HG03175 (cell line): ENCODE data around the gene TRA2B.
A peak's percentile ranks its signal among the peaks of the same experiment; 100 is the strongest.

ENCODE experiments used
- ATAC-seq: cut with Tn5 transposase; IDR thresholded peaks from one replicate; pipeline ENCODE4 v1.9.1; 2021; ENCODE audit warnings: mild to moderate bottlenecking, moderate library complexity; ENCODE audit not compliant: unreplicated experiment

TRA2B gene

DNA sequence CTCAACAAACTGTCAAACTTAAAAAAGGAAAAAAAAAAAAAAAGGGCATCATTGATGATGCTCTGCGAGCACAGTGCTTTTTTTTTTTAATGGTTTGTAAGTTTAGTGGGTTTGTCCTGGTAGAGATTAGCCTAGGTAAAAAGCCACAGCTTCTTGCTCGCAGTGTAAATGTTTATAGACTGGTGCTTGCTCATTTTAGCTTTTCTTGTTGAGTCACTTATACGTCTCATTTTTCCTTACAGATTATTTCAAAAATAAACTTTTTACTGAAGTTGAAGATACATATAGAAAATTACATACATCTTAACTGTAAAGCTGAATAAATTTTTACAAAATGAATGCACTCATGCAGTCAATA, 16.5 kb upstream of the TRA2B start:
- no peak for ATAC-seq

DNA sequence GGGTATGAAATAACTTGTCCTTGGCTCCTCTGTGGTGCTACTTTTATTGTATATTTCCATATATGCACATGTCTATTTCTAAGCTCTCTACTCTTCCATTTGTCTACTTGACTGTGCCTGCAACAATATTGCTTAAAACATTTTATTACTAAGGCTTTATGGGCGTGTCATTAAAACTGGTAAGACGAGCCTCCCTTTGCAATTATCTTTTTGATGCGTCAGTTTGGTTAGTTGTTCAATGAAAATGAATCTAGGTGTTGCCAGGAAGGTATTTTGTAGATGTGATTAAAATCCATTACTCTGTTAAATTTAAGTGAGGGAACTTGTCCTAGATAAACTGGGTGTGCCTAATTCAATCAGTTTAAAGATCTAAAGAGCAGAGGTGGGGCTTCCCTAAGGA, 12.9 kb upstream of the TRA2B start:
- no peak for ATAC-seq

DNA sequence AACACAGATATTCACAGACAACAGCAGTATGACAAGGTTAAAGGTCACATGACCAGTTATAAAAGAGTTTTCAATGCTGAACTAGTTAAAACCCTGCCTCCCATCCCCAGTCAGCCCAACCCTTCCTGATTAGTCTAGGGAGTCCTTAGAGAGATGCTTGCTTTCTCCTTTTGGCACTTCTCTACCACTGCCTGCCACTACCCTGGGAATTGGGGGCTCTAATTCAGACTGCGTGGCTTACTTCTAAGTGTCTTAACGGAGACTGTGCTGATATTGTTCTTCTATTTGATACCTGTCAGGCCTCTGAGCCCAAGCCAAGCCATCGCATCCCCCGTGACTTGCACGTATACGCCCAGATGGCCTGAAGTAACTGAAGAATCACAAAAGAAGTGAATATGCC, 11.7 kb upstream of the TRA2B start:
- no peak for ATAC-seq

DNA sequence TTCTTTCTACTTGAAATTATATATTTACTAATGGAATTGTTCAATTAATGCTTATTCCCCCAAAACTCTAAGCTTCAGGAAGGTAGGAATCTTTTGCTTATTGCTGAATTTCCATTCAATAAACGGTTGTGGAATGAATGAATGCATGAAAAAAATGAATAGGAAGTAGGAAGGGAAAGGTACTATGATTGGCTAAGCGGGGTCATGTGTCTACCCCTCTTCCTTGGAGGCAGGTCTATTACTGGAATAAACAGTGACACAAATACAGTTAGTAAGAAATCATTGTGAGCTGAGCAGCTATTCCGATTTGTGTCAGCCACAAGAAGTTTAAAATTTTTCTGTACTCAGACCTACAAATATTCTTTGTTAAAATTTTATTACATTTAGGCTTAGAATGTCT, 10.5 kb upstream of the TRA2B start:
- ATAC-seq: no peak

DNA sequence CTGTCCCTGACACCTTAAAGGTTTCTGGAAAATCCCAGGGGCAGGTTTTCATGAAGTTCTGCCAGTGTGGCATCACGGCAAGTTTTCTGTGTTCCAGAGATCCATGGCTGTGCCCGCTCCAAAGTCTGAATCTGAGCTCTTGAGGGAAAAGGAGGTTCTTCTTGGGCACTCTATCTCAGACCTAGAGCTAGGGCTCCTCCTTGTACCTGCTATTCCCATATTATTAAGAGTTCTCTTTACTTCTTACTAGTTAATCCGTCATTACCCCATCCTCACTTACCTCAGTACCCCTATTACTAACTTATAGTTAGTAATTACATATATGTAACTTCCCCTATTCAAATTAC, 5.9 kb upstream of the TRA2B start:
- peak; percentile 27 for ATAC-seq

DNA sequence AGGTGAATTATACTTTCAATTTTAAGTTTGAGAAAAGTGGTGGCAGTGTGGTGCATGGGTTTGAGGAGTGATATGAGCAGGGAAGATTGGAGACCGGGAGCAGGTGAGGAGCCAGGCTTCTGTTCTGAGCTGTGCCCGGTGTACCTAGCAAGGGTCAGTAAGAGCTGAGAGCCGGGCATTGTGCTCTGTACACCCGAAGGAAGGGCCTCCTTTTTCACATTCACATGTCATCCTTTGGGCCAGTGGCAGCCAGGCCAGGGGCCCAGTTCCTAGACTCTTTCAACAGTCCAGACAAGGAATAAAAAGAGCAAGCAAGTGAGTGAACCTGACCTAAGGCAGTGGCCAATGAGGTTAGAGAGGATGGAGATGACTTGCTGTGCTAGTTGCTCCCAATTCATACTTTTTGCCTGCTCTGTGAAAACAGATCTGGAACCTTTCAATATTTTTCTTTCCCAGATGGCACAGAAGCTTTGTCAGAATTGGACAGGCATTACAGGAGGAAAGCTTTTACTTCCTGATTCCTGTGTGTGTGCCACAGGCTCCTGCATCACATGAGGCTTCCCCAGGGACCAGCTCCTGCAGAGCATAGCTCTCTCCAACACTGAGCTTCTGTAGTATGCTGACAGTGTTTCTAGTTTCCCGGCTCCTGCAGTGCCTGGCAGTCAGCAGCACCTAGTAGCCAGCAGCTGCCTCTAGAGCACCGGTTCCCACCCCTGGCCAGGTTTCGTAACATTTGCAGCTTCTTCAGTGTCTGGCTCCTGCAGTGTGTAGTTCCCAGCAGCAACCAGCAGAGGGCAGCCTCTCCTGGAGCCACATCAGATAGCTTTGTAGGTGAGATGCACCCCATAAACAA, 5.3 kb upstream of the TRA2B start:
- ATAC-seq: peak; percentile 94

DNA sequence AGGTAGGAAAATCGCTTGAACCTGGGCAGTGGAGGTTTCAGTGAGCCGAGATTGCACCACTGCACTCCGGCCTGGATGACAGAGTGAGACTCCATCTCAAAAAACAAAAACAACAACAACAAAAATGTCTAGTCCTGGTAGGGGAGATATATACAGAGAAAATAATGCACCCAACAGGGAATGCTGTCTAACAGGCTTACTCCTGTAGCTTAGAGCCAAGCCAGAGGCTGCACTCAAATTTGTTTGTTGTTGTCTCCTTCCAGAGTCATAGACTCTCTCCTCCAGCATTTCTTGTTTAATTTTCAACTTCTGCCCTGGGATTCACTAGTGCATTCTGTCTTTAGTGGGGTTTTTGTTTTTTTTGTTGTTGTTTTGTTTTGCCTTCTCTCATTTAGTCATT, 4.6 kb upstream of the TRA2B start:
- no peak for ATAC-seq

DNA sequence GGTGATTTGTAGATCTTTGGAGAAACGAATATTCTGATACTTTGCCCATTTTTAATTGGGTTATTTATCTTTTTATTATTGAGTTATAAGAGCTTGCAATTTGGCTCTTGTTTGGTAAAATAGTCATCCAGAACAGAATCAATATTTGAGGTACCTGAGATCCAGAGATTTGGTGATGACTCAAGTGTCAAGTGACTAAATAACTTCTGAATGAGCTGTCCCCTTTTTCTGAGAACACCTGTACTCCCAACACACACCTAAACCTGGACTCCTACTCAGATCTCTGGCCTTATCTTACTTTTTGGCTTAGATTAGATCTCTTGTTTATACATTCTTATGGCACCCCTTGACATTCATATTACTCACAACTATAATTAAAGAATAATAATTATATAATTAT, 3.1 kb upstream of the TRA2B start:
- no peak for ATAC-seq

DNA sequence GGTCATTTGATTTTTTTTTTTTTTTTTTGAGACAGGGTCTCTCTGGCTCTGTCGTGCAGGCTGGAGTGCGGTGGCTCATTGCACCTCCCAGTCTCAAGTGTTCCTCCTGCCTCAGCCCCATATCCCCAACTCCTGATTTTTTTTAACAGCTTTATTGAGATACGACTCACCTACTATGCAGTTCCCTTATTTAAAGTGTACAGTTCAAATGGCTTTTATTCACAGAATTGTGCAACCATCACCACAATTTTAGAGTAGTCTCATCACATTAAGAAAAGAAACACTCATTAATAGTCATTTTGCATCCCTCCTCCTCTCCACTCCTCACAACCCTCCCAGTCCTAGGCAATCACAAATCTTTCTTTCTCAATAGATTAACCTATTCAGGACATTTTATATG, 1.9 kb upstream of the TRA2B start:
- ATAC-seq: no peak

DNA sequence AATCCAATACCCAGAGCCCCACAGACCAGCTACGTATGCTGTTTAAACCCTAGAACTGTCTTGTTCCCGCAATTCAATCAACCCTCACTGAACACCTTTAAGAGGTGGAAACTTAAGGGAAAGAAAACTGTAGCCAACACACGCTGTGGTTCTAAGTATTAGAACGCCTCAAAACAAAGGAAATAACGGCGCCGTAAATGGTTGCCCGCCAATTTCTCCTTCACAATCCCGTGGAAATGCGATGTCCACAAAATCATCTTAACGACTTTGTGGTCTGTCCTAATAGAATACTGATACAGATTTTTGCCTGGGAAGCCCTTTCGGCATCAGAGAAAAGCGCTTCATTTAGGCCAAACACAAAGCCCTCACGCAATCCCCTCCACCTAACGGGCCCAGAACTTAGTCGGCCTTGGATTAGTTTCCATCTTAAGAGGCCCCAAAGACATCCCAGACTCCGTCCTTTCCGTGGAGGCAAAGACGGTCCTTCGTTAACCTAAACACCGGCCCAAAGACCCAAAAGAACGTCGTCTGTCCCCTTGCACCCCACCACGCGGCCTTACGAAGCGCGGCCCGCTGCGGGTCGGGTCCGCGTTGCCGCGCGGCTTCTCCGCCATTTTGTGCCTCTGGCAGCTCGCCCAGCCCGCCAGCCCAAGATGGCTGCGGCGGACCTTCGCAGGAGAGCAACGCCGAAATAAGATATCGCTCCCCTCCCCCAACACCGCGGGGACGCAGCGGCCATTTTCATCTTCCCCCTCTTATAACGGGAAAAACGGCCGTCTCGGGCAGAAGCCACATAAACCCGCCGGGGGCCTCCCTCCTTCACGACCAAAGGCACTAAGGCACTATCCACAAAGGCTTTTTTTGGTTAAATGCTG, 763 bp downstream of the TRA2B start:
- peak; percentile 49 for ATAC-seq

DNA sequence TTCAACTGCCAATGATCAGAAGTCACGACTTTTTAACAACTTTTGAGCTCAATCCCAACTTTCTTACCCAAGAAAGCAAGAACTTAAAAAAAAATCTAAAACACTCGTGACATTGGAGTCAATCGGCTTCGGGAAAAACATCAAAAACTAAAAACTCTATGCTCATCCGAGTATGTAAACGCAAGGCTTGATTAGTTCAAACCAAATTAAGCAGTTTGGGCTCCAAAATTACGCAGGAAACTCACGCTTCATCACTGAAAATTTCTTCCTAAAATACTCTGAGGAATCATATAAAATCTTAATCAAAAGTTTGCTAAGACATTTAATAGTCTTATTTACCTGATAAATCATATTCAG, 1.6 kb downstream of the TRA2B start:
- no peak for ATAC-seq

DNA sequence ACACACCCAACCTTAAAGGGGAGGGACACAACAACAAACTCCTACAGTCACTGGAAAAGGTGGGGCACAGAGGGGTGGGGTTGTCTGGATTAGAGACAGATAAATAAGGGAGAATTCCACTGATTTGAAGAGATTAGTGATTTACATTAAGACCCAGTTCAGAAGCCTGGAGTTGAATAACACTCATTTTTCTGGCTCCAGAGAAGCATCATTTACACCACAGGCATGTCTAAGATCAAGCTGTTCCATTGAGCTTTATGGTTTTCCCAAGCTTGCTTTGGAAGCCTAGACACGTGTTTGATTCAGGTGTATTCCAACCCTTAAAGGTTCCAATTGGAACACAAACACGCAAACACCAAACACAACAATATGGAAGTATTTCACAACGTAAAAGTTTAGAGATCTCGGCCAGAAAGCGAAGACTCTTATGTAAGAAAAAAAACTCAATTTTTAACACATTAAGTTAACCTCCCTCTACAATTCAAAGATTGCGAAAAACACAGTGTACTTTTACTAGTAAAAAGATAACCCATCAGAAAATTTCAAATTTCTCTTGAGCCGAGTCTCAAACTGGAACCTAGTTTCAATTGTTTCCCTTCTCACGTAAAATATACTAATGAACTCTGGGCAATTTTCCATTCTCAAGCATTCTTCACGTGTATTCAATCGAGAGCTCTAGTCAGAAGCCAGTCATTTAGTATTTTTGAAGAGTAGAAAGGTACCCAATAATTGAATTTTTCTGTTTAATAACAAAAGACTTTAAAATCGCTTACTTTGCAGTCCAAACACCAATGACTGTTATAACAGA, 2.1 kb downstream of the TRA2B start:
- no peak for ATAC-seq

DNA sequence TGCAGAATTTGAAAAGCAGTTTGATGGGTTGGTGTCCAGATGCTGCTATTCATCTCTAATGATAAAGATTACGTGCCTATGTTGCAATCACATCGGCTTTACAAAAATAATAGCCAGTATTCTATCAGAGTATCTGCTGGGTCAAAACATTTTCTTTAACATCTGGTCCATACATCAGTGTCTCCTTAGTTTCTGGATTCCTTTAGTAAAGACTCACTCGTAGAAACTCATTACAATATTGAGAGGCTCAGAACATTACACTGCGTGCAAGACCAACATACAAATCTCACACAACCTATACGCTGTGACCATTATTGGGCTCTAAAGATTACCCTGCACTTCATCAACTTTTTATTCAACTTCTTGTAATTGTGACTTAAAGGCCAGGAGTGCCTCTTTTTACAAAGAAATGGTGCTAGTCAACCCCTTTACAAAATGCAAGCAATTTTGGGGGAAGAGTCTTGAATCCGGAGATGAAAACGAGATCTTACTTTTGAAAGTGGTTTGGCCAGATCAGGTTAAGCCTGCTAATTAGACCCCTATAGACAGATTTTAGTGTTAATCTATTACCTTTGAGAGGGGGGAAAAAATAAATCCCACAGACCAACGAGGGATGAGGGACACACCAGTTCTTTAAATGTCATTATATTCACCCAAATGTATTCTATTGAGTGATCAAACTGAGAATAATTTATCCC, 2.9 kb downstream of the TRA2B start:
- ATAC-seq: no peak

DNA sequence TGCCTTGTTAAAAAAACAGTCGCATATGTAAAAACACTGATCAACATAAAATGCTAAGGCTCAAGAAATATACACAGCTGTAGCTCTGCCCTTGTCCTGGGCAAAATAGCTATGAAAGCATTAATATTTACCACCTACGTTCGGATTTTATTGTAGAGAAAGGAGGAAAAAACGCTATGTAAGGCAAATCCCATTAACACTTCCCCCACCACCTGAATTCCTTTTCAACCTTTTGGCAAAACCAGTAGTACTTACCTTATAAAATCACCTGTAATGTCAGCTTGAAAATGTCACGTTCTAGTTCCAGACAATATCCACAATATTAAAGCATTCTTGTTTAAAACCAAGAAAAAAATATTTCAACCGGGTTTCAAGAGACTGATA, 3.6 kb downstream of the TRA2B start:
- ATAC-seq: no peak

DNA sequence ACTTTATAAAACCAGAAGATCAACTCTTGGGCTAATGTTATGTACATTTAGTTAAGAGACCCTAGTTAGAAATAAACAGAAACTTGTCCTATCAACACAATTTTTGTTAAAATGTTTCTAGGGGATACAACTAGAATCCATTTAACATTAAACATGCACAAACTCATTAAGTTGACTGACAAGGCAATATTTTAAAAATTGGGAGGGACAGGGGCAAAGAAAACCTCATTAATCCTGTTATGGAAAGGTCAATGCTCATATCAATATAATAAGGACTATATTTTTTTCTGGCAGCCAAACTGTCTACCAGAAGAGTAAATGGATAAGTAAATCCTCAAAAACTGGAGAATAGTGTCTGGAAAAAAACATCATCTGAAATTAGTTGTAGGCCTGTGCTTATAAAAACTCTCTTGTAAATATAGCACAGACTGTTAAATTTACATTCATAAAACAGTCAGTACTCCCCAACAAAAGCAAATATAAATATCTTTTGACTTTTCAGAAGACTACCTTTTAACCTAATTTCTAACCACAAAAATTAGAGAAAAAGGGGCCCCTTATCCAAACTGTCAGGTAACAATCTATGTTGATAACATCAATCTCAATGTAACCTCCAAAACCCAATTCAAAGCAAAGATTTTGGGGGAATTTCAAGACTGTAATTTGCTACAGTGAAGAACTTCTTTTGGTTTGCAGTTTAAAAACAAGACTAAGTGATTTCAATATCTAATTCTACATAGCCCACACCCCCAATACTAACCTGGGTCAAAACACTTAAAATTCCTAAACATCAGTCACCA, 4.2 kb downstream of the TRA2B start:
- ATAC-seq: no peak

DNA sequence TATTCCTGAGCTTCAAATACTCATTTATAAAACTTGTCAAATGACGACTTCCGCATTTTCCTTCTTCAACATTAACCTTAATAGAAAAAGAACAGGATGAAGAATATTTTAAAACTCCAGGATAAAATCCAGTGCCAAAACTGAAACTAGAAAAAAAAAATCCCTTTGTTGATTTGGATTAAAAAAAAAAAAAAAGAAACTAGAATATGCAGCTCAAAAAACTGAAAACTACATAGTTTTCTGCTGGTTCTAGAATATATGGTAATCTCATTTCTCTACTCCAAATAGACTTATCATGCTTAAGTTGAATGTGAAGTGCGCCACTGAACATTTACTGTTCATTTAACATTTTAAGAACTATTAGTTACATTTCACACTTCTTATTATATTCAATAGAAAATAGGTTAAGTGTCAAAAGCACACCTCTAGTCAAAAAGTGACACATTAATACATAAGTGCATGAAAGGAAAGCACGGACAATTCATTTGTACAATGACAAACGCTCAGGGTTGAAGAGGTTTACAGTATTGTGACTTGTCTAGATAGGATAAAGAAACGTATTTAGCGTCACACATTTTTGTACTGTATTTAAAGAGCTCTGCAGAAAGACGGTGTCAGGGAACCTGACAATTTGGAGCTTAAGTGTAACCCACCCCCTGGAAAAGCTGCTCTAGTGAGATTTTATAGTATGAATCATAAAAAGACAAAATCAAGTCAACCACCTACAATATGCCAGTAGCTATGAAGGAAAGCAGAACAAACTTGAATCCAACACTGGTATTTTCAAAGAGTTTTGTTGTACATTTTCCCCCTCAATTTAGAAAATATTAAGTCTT, 5.8 kb downstream of the TRA2B start:
- ATAC-seq: no peak

DNA sequence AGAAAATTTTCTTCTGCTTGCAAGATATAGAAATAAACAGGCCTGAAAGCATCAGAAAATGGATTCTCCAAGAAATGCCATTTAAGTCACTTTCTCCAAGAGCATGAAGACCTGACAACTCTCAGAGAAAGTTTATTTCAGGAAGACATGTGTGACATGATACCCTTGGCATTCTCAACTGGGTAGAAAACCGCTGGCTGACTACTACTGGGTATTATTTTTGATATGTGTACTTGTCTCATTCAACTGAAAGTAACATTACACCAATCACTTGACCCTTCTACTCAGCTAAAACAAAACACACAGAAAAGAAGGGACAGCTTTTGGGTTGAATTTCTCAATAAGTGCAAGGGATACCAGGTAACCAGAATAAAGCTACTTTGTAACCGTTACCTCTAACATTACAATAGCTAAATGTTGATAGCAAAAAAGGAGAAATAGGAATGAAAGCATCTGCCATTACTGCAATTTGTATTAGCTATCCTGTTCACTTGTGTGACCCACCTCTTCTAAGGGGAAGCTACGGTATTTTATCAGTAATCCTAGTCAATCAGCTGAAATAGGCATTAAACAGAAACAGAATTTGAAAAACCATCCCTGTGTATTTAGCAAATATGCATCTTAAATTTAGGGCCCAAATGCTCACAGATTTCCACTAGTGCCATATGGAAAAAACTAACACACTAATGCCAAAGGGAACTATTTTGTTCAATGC, 7.3 kb downstream of the TRA2B start:
- no peak for ATAC-seq
